C1 segment of cervical spinal cord (tissue), 14 donors: ENCODE results near the gene TMA7B.

Experiments used
- DNase-seq, 14 donors: peaks; one replicate each; lab custom pipeline; 2025; lab: John Stamatoyannopoulos, UW

The TMA7B gene

DNA sequence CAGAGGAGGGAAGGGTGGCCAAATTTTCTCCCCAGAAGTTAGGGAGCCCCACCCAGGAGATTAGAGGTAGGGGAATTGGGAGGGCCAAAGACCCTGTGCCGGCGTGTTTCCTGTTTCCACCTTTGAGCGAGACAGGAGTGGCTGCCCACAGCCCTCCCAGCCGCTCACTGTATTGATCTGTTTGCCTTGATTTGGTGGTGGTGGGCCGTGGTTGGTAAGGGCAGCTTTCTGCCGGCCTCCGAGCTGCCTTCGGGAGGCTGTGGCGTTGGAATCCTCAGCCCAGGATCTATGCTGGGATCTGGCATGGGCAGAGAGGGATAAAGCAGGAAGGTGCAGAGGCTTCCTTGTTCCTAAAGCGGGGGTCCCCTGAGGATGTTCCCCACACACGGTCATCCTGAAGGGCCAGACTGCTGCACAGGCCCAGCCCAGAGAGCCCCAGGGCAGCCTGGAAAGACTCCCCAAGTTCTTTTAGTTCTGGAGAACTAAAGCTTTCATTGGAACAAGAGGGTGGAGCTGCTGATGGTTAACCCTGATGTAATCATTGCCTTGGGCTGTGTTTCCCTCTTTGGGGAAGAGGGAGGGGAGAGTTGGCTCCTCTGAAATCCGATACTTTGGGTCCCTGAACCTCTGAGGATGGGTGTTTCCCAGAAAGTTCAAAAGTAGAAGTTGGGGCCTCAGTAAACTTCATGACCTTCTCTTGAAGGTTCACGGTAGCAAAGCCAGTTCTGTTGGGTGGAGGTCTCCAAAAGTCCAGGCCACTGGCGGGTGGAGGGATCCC lies 41.8 kb downstream of the TMA7B start:
- DNase-seq = no peak

DNA sequence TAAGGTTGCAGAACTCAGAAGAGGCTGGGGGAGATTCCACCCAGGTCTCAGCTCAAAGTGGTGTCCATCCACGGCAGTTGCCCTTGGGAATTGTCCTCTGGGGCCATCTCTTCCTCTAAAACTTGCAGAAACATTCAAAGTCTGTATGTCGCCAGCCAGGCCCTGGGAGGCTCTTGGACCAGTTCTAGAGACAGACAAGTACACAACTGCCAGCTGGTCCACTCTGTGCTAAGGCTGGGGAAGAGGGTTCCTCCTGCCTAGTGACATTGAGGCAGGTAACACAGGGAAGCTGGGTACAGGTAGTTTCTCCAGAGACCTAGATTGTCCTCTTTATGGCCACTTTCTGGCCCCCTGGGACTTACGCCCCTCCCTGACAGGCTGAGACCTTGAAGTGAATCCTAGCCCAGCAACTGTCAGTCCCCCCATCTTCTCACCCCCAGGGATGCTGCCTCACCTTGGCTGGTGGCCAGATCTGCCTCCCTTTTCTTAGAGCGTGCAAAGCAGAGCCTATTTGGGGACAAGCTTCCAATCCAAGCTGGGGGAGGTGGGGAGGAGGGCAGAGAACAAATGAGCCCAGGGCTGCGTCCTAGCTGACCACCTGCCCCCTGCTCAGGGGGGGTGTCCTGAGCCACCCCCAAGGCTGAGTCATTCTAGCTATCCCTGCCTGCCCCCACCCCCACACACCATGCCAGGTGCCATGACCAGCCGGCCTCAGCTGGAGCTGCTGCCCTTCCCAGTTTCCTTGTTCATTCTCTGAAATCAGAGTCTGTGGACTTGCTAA lies 42.9 kb downstream of the TMA7B start:
- DNase-seq = no peak

GRCh38 chr22:40004836-40005235 lies 44.6 kb downstream of the TMA7B start:
- DNase-seq = no peak

GRCh38 chr22:40006641-40007040 lies 46.4 kb downstream of the TMA7B start:
- no peak for DNase-seq

DNA sequence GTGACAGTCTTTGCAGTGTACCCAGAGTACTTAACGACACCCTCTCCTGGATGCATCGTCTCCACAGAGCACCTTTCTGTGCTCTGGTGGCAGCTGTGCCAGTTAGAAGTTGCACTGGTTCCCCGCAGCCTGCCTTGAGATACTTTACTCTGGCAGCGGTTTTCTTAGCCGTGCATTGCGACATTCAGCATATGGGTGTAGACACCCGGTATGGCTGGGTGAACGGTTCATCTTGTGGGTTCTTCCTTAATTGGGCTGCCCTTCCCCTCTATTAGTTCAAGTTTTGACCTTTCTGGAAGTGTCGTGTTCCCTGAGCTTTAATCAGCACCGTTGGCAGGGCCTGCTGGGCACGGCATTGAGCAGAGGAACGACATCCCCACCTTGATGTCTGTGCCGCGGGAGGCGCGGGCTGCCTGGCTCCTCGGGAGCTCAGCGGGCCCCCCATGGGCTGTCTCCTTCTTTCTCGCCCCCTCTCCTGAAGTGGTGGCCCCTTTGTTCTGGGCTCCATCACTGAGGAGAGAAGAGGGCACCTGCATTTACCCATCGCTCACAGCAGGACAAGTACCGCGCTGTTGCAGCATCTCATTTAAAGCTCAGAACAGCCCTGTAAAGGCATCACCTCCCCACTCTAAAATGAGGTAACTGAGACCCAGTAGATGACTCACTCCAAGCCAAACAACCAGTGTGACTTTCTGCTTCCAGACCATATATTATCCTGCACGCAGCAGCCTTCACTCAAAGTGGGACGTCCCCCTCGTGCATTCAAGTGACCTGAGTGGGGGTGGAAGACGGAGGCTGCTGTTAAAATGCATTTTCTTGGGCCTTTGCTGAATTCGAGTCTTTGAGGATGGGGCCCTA lies 47.9 kb downstream of the TMA7B start:
- DNase-seq = no peak

DNA sequence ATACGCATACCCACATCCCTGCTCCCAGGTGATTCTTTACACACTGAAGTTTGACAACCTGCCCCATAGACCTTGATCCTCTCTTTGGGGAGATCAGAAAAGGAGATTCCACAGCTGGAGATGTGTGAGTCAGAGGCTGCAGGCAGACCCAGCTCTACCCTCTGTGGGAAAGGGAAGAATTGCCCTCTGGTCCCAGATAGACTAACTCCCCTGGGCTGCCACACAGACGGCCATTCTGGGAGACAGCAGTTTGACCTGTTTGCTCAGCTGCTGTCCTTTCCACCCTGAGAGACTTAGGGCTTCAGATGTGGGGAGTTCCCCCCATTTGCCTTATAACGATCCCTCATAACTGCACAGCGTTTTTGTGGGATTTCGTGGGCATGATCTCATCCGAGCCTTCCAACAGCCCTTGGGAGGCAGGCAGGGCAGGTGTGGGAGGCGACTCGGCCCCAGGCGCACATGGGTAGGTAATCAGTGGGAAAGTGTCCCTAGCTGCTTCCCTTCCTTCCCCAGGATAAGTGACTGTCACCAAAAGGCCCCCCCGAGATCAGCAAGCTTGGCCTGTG lies 48.6 kb downstream of the TMA7B start:
- no peak for DNase-seq

DNA sequence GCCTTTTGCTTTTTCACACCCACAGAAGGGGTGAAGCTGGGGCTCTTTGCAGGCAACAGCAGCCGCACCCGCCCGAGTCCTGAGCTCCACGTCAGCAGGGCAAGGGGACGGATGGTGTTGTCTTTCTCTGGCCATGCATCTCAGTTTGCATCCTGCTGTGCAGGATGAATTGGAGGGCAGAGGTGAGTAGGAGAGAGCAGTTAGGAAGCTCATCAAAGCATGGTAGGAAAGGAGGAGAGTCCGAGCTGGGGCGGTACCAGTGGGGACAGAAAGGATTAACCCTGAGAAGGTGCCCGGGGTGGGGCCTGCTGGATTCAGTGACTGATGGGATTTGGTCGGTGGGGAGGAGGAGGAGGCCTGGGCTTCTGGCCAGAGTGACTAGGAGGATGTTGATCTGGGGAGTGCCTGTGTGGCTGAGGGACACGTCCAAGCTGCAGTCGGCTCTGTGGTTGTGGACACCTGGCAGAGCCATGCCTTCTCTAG lies 49.1 kb downstream of the TMA7B start:
- no peak for DNase-seq

DNA sequence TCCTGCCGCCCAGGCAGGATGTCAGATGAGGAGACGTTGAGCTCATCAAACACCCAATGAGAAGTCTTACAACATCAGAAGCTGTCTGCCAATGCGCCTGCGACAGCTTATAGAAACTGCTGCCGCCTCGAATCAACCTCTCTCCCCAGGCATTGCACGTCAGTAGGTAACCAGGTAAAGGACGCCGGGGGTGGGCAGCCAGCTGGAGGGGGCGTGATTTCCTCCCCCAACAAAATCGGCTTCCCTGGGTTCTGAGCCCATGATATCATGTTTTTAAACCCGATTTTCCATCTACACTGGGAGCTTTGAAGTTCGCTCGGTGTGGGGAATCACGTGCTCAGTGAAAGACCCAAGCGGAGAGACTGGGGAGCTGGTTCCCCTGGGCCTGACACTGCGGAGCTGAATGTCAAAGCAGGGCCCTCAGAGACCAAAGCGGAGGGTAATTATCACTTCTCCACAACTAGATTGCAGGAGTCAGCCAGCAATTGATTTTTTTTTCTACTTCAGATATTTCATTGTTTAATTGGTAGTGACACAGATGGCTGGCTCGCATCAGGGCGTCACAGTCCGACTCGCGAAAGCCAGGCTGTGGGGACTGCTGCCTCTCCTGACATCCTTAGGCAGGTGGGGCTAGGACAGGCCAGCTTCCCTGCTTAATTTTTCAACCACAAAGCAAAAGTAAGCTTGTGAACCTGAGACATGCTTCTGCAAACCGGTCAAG lies 49.9 kb downstream of the TMA7B start:
- no peak for DNase-seq

- no peak for DNase-seq
These were observed 50.5 kb downstream of the TMA7B start for GRCh38 chr22:40010746-40011145.
